GM12865 (cell line): ENCODE data around the gene POLR2A.
A peak's percentile ranks its signal among the peaks of the same experiment; 100 is the strongest.

Experiments used
- DNase-seq: peaks from one replicate; pipeline ENCODE4 v3.0.0; 2010; ENCODE audit warnings: low read depth
- H3K4me3 ChIP-seq: 2 replicates; pipeline ENCODE4 v1.5.1; 2011; ENCODE audit warnings: mild to moderate bottlenecking, low read depth, low read length, control low read depth
- TF ChIP-seq, protein P1 (sequence below): IDR thresholded peaks from 2 replicates; pipeline ENCODE4 v1.5.1; 2011; ENCODE audit warnings: low read length, control low read depth, low read depth, inconsistent platforms; ENCODE audit not compliant: insufficient read depth; ENCODE audit errors: missing control alignments

The POLR2A gene

DNA sequence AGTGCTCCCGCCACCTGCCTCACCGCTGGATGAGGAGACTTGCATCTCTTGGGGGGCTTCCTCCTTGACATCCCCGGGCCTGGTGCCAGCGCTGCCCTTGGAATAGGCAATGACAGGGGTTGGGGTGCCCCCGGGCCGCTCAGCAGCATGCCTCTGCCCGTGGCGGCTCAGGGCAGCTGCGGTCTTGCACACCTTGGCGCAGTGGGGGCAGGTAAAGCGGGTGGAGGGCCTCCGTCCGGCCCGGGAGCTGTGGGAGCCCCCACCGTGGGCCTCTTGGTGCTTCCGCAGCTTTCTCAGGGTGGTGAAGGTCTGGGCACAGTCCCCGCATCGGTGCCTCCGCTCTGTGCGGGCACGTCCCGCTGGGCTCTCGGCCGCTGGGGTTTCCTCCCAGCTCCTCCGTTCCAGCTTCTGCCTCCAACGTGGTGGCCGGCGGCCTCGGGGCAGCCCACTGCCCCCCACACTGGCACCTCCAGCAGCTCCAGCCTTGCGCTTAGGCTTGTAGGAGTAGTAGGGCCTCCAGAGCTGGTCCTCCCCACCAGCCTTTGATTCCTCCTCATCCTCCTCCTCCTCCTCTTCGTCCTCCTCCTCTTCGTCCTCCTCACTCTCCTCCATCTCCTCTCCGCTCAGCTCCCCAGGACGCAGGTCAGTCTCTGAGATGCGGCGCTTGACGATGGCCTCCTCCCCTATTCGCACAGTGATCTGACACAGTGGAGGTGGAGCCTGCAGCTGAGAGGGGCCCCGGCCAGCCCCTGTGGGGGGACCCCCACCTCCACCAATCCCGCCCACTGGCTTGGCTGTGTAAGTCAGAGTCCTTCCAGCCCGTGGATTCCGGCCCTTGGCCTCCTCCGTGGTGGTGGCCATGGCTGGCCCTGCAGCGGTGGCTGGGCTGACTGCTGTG, 21.4 kb upstream of the POLR2A start:
- TF ChIP-seq, protein P1, sequence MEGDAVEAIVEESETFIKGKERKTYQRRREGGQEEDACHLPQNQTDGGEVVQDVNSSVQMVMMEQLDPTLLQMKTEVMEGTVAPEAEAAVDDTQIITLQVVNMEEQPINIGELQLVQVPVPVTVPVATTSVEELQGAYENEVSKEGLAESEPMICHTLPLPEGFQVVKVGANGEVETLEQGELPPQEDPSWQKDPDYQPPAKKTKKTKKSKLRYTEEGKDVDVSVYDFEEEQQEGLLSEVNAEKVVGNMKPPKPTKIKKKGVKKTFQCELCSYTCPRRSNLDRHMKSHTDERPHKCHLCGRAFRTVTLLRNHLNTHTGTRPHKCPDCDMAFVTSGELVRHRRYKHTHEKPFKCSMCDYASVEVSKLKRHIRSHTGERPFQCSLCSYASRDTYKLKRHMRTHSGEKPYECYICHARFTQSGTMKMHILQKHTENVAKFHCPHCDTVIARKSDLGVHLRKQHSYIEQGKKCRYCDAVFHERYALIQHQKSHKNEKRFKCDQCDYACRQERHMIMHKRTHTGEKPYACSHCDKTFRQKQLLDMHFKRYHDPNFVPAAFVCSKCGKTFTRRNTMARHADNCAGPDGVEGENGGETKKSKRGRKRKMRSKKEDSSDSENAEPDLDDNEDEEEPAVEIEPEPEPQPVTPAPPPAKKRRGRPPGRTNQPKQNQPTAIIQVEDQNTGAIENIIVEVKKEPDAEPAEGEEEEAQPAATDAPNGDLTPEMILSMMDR = no peak
- no peak for DNase-seq
- H3K4me3 ChIP-seq = no peak overlapping the region

DNA sequence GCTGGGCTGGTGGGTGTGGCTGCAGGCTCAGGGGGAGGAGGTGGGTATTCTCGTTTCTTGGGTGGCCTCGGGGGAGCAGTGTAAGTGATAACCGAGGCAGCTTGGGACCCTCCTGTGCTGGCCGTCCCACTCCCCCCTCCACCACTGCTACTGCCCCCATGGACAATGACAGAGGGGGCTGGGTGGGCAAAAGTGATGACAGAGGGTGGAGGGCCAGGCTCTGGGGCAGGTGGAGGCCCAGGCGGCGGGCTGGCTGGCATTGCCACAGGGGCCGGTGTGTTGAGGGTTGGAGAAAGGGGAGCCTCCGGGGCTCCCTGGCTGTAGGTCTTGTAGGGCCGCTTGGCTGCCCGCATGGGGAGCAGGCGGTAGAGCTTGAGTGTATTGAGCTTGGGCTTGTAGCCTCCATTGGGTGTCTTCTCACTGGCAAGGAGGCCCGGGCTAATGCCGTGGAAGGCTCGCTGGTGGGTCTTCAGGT, 20.8 kb upstream of the POLR2A start:
- TF ChIP-seq, protein P1 = no peak
- no peak overlapping the region for H3K4me3 ChIP-seq
- no peak for DNase-seq

DNA sequence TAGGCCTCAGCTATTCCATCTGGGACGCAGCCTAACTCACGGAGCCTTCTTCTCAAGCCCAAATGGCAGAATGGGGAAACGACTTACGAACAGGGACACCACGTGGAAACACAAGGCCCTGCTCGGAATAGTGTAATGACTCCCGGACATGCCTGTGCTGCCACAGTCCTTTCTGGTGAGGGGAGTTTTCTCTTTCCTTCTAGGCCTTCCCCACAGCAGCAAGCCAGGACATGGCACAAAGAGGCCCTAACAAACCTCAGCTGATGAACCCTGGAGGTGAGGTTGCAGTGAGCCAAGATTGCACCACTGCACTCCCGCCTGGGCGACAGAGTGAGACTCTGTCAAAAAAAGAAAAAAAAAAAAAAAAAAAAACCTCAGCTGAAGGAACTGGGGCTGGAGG, 20.1 kb upstream of the POLR2A start:
- TF ChIP-seq, protein P1 = no peak
- no peak overlapping the region for H3K4me3 ChIP-seq
- DNase-seq = no peak

DNA sequence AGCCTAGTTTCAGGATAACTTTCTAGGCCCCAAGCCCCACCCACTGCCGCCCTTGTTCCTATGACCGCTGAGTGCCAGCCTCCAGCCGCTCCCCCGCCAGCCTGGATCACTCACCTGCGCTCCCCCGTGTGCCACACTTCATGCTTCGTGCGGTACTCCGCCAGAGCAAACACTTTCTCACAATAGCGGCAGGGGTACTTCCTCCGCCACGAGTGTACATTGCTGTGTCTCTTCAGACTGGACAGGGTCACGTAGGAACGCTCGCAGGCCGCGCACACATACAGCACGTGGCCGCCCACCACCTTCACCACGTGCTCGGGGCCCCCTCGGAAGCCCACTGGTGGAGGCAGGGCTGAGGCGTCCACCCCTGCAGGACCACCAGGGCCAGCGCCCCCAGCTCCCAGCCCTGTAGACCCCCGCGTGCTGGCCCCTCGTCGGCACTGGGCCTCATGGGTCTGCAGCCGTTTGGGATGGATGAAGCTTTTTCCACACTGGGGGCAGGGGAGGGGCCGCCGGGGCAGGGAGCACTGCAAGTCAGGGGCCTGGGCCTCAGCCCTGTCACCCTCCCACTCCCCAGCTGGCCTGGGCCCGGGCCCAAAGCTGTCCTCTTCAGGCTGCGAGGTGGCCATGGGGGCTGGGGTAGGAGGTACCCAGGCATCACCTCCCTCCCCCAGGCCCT, 18.4 kb upstream of the POLR2A start:
- TF ChIP-seq, protein P1 = no peak
- H3K4me3 ChIP-seq = no peak overlapping the region
- no peak for DNase-seq

DNA sequence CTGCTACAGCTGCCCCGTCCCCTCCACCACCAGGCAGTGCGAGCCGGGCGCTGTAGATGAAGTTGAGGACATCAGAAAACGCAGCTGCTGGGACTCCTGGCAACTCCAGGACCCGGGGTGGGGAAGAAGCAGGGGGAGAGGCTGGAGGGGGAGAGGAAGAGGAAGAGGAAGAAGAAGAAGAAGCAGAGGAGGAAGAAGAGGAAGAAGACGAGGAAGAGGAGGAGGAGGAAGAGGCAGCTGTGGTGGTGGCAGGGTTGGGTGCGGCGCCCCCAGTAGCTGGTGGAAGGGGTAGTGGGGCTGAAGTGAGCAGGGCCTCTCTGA, 17.9 kb upstream of the POLR2A start:
- TF ChIP-seq, protein P1 = no peak

DNA sequence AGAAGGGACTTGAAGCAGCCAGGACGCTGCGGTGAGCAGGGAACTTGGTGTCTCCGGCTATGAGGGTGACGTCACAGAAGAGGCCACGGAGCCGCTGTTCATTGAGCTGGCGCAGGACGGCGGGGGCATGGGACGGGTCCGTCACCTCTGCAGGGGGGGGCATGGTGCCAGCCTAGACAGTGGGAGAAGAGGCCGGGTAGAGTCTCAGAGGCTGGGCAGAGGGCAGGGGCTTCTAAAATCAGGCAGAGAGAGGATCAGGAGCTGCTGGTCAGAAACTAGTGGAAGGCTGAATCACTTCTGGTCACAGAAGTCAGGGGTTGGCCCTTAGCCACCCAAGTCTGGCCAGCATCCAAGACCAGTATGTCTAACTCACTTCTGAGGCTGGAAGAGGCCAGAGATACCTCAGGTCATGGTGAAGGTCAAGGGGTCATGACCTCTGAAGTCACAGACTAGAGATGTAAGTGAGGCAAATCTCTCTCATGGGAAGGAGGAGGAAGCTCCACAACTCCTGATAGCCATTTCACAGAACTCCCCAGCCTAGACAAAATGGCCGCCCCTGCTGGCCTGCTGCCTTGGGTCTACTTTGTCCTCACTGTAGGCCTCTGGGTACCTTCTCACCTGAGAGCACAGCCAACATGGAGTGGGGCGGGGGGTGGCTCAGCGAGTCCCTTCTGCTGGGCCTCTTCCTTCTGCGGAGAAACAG, 17.4 kb upstream of the POLR2A start:
- TF ChIP-seq, protein P1 = no peak
- no peak overlapping the region for H3K4me3 ChIP-seq
- peak; percentile 24 for DNase-seq

More for the DNA sequence above, 17.9 kb upstream of the POLR2A start:
- no peak overlapping the region for H3K4me3 ChIP-seq
- no peak for DNase-seq
